H4 (cell line): Measurements from ENCODE around the gene PTGES. TPM values are rescaled to one million over a fixed set of nuclear protein-coding genes. Genes with fewer than 3 reads are reported as not detected.
"Not testable (repeated sequence)": the region's sequence is repeated elsewhere in the genome, so short reads cannot be mapped to it uniquely, and the experiment has no call there.

Experiments
- DNase-seq: peaks from one replicate; pipeline ENCODE4 v3.0.0-alpha.2; 2015; ENCODE audit warnings: low spot score
- total RNA-seq: library from RNA; depleted of rRNA; stranded (reverse); fragments of >200 nt; shearing (Covaris generic); gene quantifications from 2 replicates; pipeline ENCODE4 v1.2.3, GENCODE V29; 2014; rRNA removed

PTGES gene
- 13.0 and 14.2 TPM in 2 replicates for total RNA-seq

GRCh38 chr9:129752900-129753729, at the start of gene PTGES:
PTGES (minus strand) TSS chr9:129753042; CDS start chr9:129753012, 30 bp downstream.
- peak; percentile 85 for DNase-seq

- no peak for DNase-seq
Measured at GRCh38 chr9:129801504-129801903, 48.7 kb upstream of the PTGES start.

GRCh38 chr9:129798973-129799372, 46.1 kb upstream of the PTGES start:
- DNase-seq = no peak

- DNase-seq = not testable (repeated sequence)
Measured at GRCh38 chr9:129796029-129796428, 43.2 kb upstream of the PTGES start.

- no peak for DNase-seq
Measured at GRCh38 chr9:129794549-129794948, 41.7 kb upstream of the PTGES start.

- no peak for DNase-seq
Measured at GRCh38 chr9:129786481-129786880, 33.6 kb upstream of the PTGES start.

GRCh38 chr9:129785866-129786265, 33.0 kb upstream of the PTGES start:
- no peak for DNase-seq

GRCh38 chr9:129784970-129785369, 32.1 kb upstream of the PTGES start:
- DNase-seq = not testable (repeated sequence)

GRCh38 chr9:129783516-129784361, 30.9 kb upstream of the PTGES start:
- DNase-seq = peak; percentile 65

- DNase-seq = no peak
Measured at GRCh38 chr9:129781981-129782380, 29.1 kb upstream of the PTGES start.

GRCh38 chr9:129781131-129781530, 28.3 kb upstream of the PTGES start:
- DNase-seq = no peak

- no peak for DNase-seq
Measured at GRCh38 chr9:129779560-129780190, 26.8 kb upstream of the PTGES start.

- DNase-seq = no peak
Measured at GRCh38 chr9:129778469-129778868, 25.6 kb upstream of the PTGES start.

GRCh38 chr9:129777769-129778130, 24.9 kb upstream of the PTGES start:
- peak; percentile 29 for DNase-seq

- peak; percentile 100 for DNase-seq
Measured at GRCh38 chr9:129776938-129777768, 24.3 kb upstream of the PTGES start.

- no peak for DNase-seq
Measured at GRCh38 chr9:129776566-129776937, 23.7 kb upstream of the PTGES start.

- DNase-seq = not testable (repeated sequence)
Measured at GRCh38 chr9:129776096-129776495, 23.3 kb upstream of the PTGES start.

GRCh38 chr9:129775448-129775798, 22.6 kb upstream of the PTGES start:
- DNase-seq = peak; percentile 37

GRCh38 chr9:129774791-129775447, 22.1 kb upstream of the PTGES start:
- DNase-seq = peak; percentile 24

GRCh38 chr9:129773262-129774048, 20.6 kb upstream of the PTGES start:
- peak; percentile 72 for DNase-seq
